A549 (cell line): ENCODE measurements around the gene ADD1.

Experiments used
- HEYL ChIP-seq: fragments of 250-450 bp; sonication (Bioruptor Pico); IDR thresholded peaks from 2 replicates; pipeline ENCODE4 v1.8.0; 2021; ENCODE audit warnings: mild to moderate bottlenecking, moderate library complexity
- JUNB ChIP-seq: fragments of >200 bp; sonication (Bioruptor Twin); formaldehyde crosslinking; IDR thresholded peaks from 2 replicates; pipeline ENCODE4 v1.6.1; 2016
- NR3C1 ChIP-seq: fragments of >200 bp; sonication (Bioruptor Twin); formaldehyde crosslinking; IDR thresholded peaks from 3 replicates; pipeline ENCODE4 v1.6.1; 2017
- PHF8 ChIP-seq: fragments of 200-600 bp; sonication (generic); IDR thresholded peaks from 2 replicates; pipeline ENCODE4 v1.6.1; 2016; ENCODE audit warnings: low read depth, mild to moderate bottlenecking, antibody characterized with exemption, moderate library complexity, borderline replicate concordance
- ZFP36 ChIP-seq: fragments of 450-650 bp; IDR thresholded peaks from 2 replicates; pipeline ENCODE4 v1.6.1; 2014; ENCODE audit warnings: borderline replicate concordance; ENCODE audit not compliant: partially characterized antibody

DNA sequence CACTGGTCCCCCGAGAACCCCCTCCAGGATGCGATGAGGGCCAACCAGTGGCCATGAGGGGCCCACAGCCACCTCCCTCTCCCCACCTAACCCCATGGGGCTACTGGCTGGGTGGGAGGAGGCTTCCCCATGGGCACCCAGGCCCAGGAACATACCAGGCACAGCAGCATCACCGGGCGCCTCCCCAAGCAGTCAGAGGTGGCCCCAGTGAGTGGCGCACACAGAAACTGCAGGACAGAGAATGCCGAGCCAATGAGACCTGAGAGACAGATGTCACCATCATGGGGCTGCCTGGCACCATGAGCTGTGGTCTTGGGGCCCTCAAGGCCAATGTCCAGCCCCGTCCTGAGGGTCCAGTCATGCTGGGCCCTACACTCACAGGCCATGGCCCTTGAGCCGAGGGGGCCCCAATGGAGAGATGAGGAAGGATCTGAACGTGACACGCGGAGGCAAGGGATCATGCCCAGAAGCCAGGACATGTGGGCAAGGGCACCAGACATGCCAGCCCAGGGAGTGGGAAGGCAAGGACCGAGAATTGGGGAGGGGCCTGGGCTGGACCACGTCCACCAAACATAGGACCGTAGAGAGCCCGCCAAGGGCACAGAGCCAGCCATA is 89.4 kb downstream of the ADD1 start:
- TF ChIP-seq PHF8 (no peak), ZFP36 (no peak), JUNB (no peak), HEYL (CRISPR knock-in tag) (no peak), NR3C1 (no peak)
